PC-3 (cell line): ENCODE measurements around the gene CHRNB1.

Experiments used
- CTCF ChIP-seq: fragments of 300-600 bp; sonication (generic); conservative IDR thresholded peaks from 2 replicates; pipeline ENCODE4 v1.5.1; 2017; ENCODE audit warnings: antibody characterized with exemption, low read depth, mild to moderate bottlenecking, low read length
- EZH2 ChIP-seq: fragments of 300-600 bp; sonication (generic); IDR thresholded peaks from one replicate; pipeline ENCODE4 v1.6.1; 2017; ENCODE audit warnings: antibody characterized with exemption, mild to moderate bottlenecking, low read length; ENCODE audit not compliant: unreplicated experiment
- EZH2phosphoT487 ChIP-seq: fragments of 300-600 bp; sonication (generic); IDR thresholded peaks from 2 replicates; pipeline ENCODE4 v1.6.1; 2018; ENCODE audit warnings: mild to moderate bottlenecking, antibody characterized with exemption, low read length, borderline replicate concordance

GRCh38 chr17:7418472-7419152, 26.2 kb upstream of the CHRNB1 start:
- TF ChIP-seq CTCF (no peak), EZH2phosphoT487 (no peak), EZH2 (no peak)
